CD4-positive, alpha-beta T cell (primary cell): ENCODE measurements around the gene SIRT4. TPM values are rescaled to one million over a fixed set of nuclear protein-coding genes. Genes with fewer than 3 reads are reported as not detected.

Source experiments
- ATAC-seq: fragments of 200-7000 bp; cut with Tn5 transposase; one replicate; pipeline ENCODE4 v1.10.0; 2022; ENCODE audit warnings: mild to moderate bottlenecking; ENCODE audit not compliant: poor library complexity
- CTCF ChIA-PET: fragments of 350-600 bp; sonication (Branson Sonifier 250); formaldehyde crosslinking; loops from one replicate; lab custom pipeline; 2021; ENCODE audit warnings: antibody characterized with exemption, inconsistent platforms; lab: Charles Lee
- POLR2A ChIA-PET: fragments of 350-600 bp; sonication (Branson Sonifier 250); formaldehyde crosslinking; loops from one replicate; lab custom pipeline; 2021; ENCODE audit warnings: antibody characterized with exemption, inconsistent platforms; lab: Charles Lee
- DNase-seq, 14 experiments: peaks; one replicate each; pipeline ENCODE4 v3.0.0-alpha.2; 2013 to 2020; ENCODE audit warnings: mixed read lengths in 2 of 14
- H3K27ac ChIP-seq, 2 donors: one replicate each; pipeline versions ENCODE4 v1.5.1 to v1.7.0; 2013; ENCODE audit warnings: low read length in 2 of 2, low read depth in 1 of 2, mild to moderate bottlenecking in 1 of 2
- H3K27me3 ChIP-seq, 2 experiments: 1 replicate in 1 of 2; 2 replicates in 1 of 2; pipeline versions ENCODE4 v1.6.1 to v1.7.0; 2013; ENCODE audit warnings: low read length in 2 of 2, control low read depth in 1 of 2, mild to moderate bottlenecking in 1 of 2, moderate library complexity in 1 of 2; ENCODE audit not compliant: insufficient read depth in 2 of 2, control insufficient read depth in 1 of 2
- H3K36me3 ChIP-seq: one replicate; pipeline ENCODE4 v1.6.1; 2013; ENCODE audit warnings: low read length, control low read depth; ENCODE audit not compliant: insufficient read depth
- H3K4me1 ChIP-seq: one replicate; pipeline ENCODE4 v1.6.1; 2013; ENCODE audit warnings: low read length, control low read depth; ENCODE audit not compliant: insufficient read depth
- H3K4me3 ChIP-seq: one replicate; pipeline ENCODE4 v1.5.1; 2013; ENCODE audit warnings: mild to moderate bottlenecking, low read length, moderate library complexity
- H3K9me3 ChIP-seq, 2 experiments: 1 replicate in 1 of 2; 2 replicates in 1 of 2; pipeline versions ENCODE4 v1.6.1 to v1.7.0; 2013; ENCODE audit warnings: low read length in 2 of 2, mild to moderate bottlenecking in 2 of 2, control low read depth in 1 of 2, moderate library complexity in 1 of 2; ENCODE audit not compliant: control insufficient read depth in 1 of 2, insufficient read depth in 1 of 2
- H3K27ac Mint-ChIP-seq: one replicate; pipeline ENCODE4 v1.8.0; 2020; ENCODE audit warnings: mixed read lengths
- H3K27me3 Mint-ChIP-seq: one replicate; pipeline ENCODE4 v1.8.0; 2021; ENCODE audit warnings: mixed read lengths
- H3K36me3 Mint-ChIP-seq: one replicate; pipeline ENCODE4 v1.8.0; 2021; ENCODE audit warnings: low read depth, mixed read lengths
- H3K4me1 Mint-ChIP-seq: one replicate; pipeline ENCODE4 v1.8.0; 2021; ENCODE audit warnings: low read depth, mixed read lengths
- H3K4me3 Mint-ChIP-seq: one replicate; pipeline ENCODE4 v1.8.0; 2020; ENCODE audit warnings: mild to moderate bottlenecking, mixed read lengths
- H3K9me3 Mint-ChIP-seq: one replicate; pipeline ENCODE4 v1.8.0; 2020; ENCODE audit warnings: mixed read lengths
- CTCF ChIP-seq: fragments of 200-600 bp; IDR thresholded peaks from one replicate; pipeline ENCODE4 v1.8.0; 2022; ENCODE audit warnings: antibody characterized with exemption, mild to moderate bottlenecking
- intact Hi-C, 2 experiments: fragments of 100-400 bp; cut with DNase I in 1 of 2; cut with micrococcal nuclease in 1 of 2; formaldehyde crosslinking; loops; one replicate each; pipeline versions ENCODE4 v1.15.1 to v1.9.0; 2023 to 2025; cut with DNase I, micrococcal nuclease
- total RNA-seq, 174 experiments: library from RNA in 2 of 174; stranded (reverse) in 2 of 174; gene quantifications; one replicate each; pipeline ENCODE4 v1.2.3 and lab custom pipeline; 2021 to 2026

Gene SIRT4
- total RNA-seq, 2 experiments from 2014 or later = 0.59 TPM; not detected in 1

GRCh38 chr12:120343692-120344091 is 41.6 kb downstream of the SIRT4 start:
- no peak for ATAC-seq
- Mint-ChIP-seq H3K27me3 (peaks cover 4% of the 10 kb centered on the region), H3K4me3 (no peak overlapping the region), H3K4me1 (no peaks in the 10 kb centered on the region), H3K9me3 (no peaks in the 10 kb centered on the region), H3K27ac (no peak overlapping the region), H3K36me3 (no peaks in the 10 kb centered on the region)
- Histone ChIP-seq H3K27me3 (peaks cover 0 to 2% of the 10 kb centered on the region in 2 experiments), H3K9me3 (no peaks in the 10 kb centered on the region), H3K4me1 (no peaks in the 10 kb centered on the region), H3K36me3 (no peaks in the 10 kb centered on the region), H3K4me3 (no peak overlapping the region), H3K27ac (no peak overlapping the region)
- DNase-seq = no peak
- ChIA-PET CTCF (no interaction called here), POLR2A (no interaction called here)
- TF ChIP-seq CTCF = no peak
- intact Hi-C loops = no loop called here

GRCh38 chr12:120346031-120346430 is 43.9 kb downstream of the SIRT4 start:
- Histone ChIP-seq H3K36me3 (no peaks in the 10 kb centered on the region), H3K4me3 (no peak overlapping the region), H3K4me1 (no peaks in the 10 kb centered on the region), H3K27me3 (peaks cover 6 to 8% of the 10 kb centered on the region in 2 experiments), H3K27ac (no peak overlapping the region), H3K9me3 (no peaks in the 10 kb centered on the region)
- H3K4me3 Mint-ChIP-seq = no peak overlapping the region
- DNase-seq (no peak), ATAC-seq (no peak)
- H3K27me3 Mint-ChIP-seq = peaks cover 4% of the 10 kb centered on the region
- ChIA-PET CTCF (no interaction called here), POLR2A (no interaction called here)
- H3K27ac Mint-ChIP-seq = no peak overlapping the region
- TF ChIP-seq CTCF = no peak
- H3K4me1 Mint-ChIP-seq = no peaks in the 10 kb centered on the region
- no peaks in the 10 kb centered on the region for H3K9me3 Mint-ChIP-seq
- no peaks in the 10 kb centered on the region for H3K36me3 Mint-ChIP-seq
- intact Hi-C loops = no loop called here

- no peaks in the 10 kb centered on the region for H3K9me3 Mint-ChIP-seq
- intact Hi-C loops = no loop called here
- no peaks in the 10 kb centered on the region for H3K4me1 Mint-ChIP-seq
- no peak overlapping the region for H3K27ac ChIP-seq
- DNase-seq (no peak), ATAC-seq (no peak)
- H3K36me3 ChIP-seq = no peaks in the 10 kb centered on the region
- ChIA-PET CTCF (no interaction called here), POLR2A (no interaction called here)
- H3K9me3 ChIP-seq = no peaks in the 10 kb centered on the region
- no peak overlapping the region for H3K4me3 ChIP-seq
- no peaks in the 10 kb centered on the region for H3K4me1 ChIP-seq
- H3K36me3 Mint-ChIP-seq = no peaks in the 10 kb centered on the region
- TF ChIP-seq CTCF = no peak
- H3K27me3 Mint-ChIP-seq = peaks cover 4% of the 10 kb centered on the region
- peaks cover 6 to 8% of the 10 kb centered on the region in 2 experiments for H3K27me3 ChIP-seq
- H3K4me3 Mint-ChIP-seq = no peak overlapping the region
- no peak overlapping the region for H3K27ac Mint-ChIP-seq
Measured at GRCh38 chr12:120346681-120347080, 44.6 kb downstream of the SIRT4 start.
